Hepatocyte (in vitro differentiated cells): ENCODE measurements around the gene FLYWCH1. TPM values are rescaled to one million over a fixed set of nuclear protein-coding genes. Genes with fewer than 3 reads are reported as not detected.

Experiments used
- DNase-seq: peaks from one replicate; pipeline ENCODE4 v3.0.0-alpha.2; 2016; ENCODE audit warnings: low spot score
- H2AFZ ChIP-seq: fragments of 200-600 bp; sonication (generic); 2 replicates; pipeline ENCODE4 v1.6.0; 2016; ENCODE audit warnings: antibody characterized with exemption, mild to moderate bottlenecking
- H3K27ac ChIP-seq: fragments of 200-600 bp; sonication (generic); 2 replicates; pipeline ENCODE4 v1.5.1; 2016; ENCODE audit warnings: mild to moderate bottlenecking
- H3K27me3 ChIP-seq: fragments of 200-600 bp; sonication (generic); 2 replicates; pipeline ENCODE4 v1.6.1; 2016
- H3K36me3 ChIP-seq: fragments of 200-600 bp; sonication (generic); replicated peaks from 2 replicates; pipeline ENCODE4 v1.5.1; 2016; ENCODE audit warnings: low read depth; ENCODE audit not compliant: insufficient read depth
- H3K4me1 ChIP-seq: fragments of 200-600 bp; sonication (generic); 2 replicates; pipeline ENCODE4 v1.5.1; 2016; ENCODE audit warnings: mild to moderate bottlenecking, moderate library complexity; ENCODE audit not compliant: insufficient read depth
- H3K4me2 ChIP-seq: fragments of 200-600 bp; sonication (generic); 2 replicates; pipeline ENCODE4 v1.6.0; 2016
- H3K4me3 ChIP-seq: fragments of 200-600 bp; sonication (generic); 2 replicates; pipeline ENCODE4 v1.5.1; 2016; ENCODE audit warnings: mild to moderate bottlenecking
- H3K79me2 ChIP-seq: fragments of 200-600 bp; sonication (generic); 2 replicates; pipeline ENCODE4 v1.6.0; 2017; ENCODE audit warnings: mild to moderate bottlenecking
- H3K9me2 ChIP-seq: fragments of 200-600 bp; sonication (generic); replicated peaks from 2 replicates; pipeline ENCODE4 v1.6.0; 2017; ENCODE audit warnings: mild to moderate bottlenecking; ENCODE audit not compliant: insufficient read depth
- H3K9me3 ChIP-seq: fragments of 200-600 bp; sonication (generic); 2 replicates; pipeline ENCODE4 v1.5.1; 2016; ENCODE audit warnings: low read depth, mild to moderate bottlenecking
- H4K20me1 ChIP-seq: fragments of 200-600 bp; sonication (generic); 2 replicates; pipeline ENCODE4 v1.6.0; 2016; ENCODE audit warnings: mild to moderate bottlenecking; ENCODE audit not compliant: insufficient read depth, poor library complexity, severe bottlenecking
- EZH2 ChIP-seq: fragments of 200-600 bp; sonication (generic); IDR thresholded peaks from 2 replicates; pipeline ENCODE4 v1.6.1; 2016; ENCODE audit warnings: antibody characterized with exemption, mild to moderate bottlenecking, borderline replicate concordance
- EZH2phosphoT487 ChIP-seq: fragments of 200-600 bp; sonication (generic); IDR thresholded peaks from one replicate; pipeline ENCODE4 v1.6.1; 2018; ENCODE audit warnings: antibody characterized with exemption, mild to moderate bottlenecking, low read depth, moderate library complexity; ENCODE audit not compliant: unreplicated experiment, severe bottlenecking
- WGBS: methylation state at CpG from one replicate; pipeline ENCODE4 v1.1.6; 2016; ENCODE audit warnings: low lambda C conversion rate; ENCODE audit errors: missing lambda C conversion rate; 5-methylcytosine and 5-hydroxymethylcytosine counted together
- polyA plus RNA-seq: library from polyadenylated mRNA; unstranded; fragments of >200 nt; fragmentation: Nextera tagmentation; extraction: Ambion mirVana; gene quantifications from 2 replicates; pipeline ENCODE4 v1.2.1, GENCODE V29; 2016
- total RNA-seq: library from RNA; depleted of rRNA; stranded (reverse); fragments of >200 nt; gene quantifications from 2 replicates; pipeline ENCODE4 v1.2.3, GENCODE V29; 2014
- TF ChIP-seq, protein P1 (sequence below): fragments of 200-600 bp; sonication (generic); IDR thresholded peaks from 2 replicates; pipeline ENCODE4 v1.5.1; 2016; ENCODE audit warnings: antibody characterized with exemption, mild to moderate bottlenecking; ENCODE audit not compliant: poor library complexity

Gene FLYWCH1
- total and polyA plus RNA-seq, 2 experiments from 2014 or later = 11.7 to 16.9 TPM

DNA sequence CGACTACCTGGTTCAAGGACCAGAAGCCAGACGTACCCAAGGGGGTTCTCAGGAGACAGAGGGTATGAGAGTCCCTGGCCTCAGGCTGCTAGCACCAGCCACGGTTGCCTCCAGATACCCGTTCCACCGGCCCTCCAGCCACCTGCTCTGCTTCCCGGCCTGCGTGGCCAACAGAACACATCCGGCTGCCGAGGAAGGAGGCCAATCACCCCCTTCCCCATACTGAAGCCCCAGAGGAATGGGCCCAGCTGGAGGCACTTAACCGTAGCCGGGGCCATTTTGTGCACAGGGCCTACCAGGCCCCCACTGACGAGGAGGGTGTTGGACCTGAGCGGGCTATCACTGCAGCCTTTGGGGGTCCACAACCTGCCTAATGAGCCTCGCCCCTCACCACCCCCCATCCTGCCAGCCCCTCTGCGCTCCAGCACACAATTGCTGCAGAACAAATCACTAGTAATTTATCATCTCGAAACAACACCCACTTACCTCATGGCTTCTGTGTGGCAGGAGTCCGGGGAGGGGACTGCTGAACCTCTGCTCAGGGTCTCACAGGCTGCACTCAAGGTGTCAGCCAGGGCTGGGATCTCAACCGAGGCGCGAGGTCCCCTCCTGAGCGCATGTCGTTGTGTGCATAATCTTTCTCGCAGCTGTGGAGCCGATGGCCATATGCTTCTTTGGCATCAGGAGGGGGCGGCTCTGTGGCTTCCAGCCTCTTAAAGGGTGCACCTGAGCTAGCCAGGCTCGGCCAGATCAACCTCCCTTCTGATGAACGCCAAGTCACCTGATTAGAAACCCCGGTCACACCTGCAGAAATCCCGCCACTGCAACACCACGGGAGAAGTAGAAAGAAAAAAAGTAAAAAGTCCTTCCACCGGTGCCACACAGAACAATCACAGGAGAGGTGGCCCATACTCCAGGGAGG lies 42.2 kb downstream of the FLYWCH1 start:
- Histone ChIP-seq H3K36me3 (no peaks in the 10 kb centered on the region), H3K27me3 (no peaks in the 10 kb centered on the region), H3K9me3 (no peaks in the 10 kb centered on the region), H3K4me3 (no peak overlapping the region), H3K27ac (no peak overlapping the region), H3K9me2 (no peaks in the 10 kb centered on the region), H3K79me2 (no peaks in the 10 kb centered on the region), H3K4me2 (no peak overlapping the region), H2AFZ (no peak overlapping the region), H4K20me1 (no peaks in the 10 kb centered on the region), H3K4me1 (no peaks in the 10 kb centered on the region)
- no peak for TF ChIP-seq EZH2
- TF ChIP-seq EZH2phosphoT487 = no peak
- TF ChIP-seq, protein P1, sequence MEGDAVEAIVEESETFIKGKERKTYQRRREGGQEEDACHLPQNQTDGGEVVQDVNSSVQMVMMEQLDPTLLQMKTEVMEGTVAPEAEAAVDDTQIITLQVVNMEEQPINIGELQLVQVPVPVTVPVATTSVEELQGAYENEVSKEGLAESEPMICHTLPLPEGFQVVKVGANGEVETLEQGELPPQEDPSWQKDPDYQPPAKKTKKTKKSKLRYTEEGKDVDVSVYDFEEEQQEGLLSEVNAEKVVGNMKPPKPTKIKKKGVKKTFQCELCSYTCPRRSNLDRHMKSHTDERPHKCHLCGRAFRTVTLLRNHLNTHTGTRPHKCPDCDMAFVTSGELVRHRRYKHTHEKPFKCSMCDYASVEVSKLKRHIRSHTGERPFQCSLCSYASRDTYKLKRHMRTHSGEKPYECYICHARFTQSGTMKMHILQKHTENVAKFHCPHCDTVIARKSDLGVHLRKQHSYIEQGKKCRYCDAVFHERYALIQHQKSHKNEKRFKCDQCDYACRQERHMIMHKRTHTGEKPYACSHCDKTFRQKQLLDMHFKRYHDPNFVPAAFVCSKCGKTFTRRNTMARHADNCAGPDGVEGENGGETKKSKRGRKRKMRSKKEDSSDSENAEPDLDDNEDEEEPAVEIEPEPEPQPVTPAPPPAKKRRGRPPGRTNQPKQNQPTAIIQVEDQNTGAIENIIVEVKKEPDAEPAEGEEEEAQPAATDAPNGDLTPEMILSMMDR = no peak
- 76% methylated on average over 31 of the region's 31 CpGs for WGBS
- no peak for DNase-seq

DNA sequence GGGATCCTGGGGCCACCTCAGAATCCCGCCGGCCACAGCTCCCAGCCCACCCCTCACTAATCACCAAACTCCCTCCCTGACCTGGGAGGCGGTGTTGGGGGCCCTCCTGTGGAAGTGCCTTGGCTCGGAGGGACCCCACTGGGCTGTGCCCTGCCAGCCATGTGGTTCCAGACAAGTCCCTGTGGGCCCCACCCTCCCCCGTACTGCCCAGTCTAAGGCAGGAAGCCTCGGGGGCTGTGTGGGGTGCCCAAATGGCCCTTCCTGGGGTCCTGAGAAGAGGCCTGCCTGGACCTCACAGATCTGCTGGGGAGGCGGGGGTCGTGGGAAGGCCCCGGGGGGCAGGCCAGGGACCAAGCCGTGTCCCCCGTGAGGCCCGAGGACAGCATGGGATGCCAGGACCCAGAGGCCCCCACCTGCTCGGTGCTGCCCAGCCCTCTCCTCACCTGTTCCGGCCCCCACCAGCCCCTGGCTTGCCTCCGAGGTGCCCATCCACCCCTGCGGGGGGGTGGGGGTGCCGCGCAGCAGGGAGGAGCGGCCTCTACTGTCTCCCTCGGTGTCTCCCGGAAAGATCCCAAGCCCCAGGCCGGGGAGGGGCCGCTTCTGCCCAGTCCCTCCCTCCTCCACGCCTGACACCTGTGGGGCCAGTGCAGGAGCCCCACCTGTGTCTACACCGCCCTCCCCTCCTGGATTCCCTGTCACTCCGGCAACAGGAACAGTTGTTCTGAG lies 43.1 kb downstream of the FLYWCH1 start:
- TF ChIP-seq EZH2 (no peak), EZH2phosphoT487 (no peak)
- TF ChIP-seq, protein P1 = no peak
- no peaks in the 10 kb centered on the region for H3K9me3 ChIP-seq
- no peak overlapping the region for H3K4me3 ChIP-seq
- no peaks in the 10 kb centered on the region for H3K79me2 ChIP-seq
- H3K36me3 ChIP-seq = no peaks in the 10 kb centered on the region
- H3K27me3 ChIP-seq = no peaks in the 10 kb centered on the region
- H4K20me1 ChIP-seq = no peaks in the 10 kb centered on the region
- 78% methylated on average over 15 of the region's 26 CpGs for WGBS
- H3K4me1 ChIP-seq = no peaks in the 10 kb centered on the region
- no peaks in the 10 kb centered on the region for H3K9me2 ChIP-seq
- H3K27ac ChIP-seq = no peak overlapping the region
- DNase-seq = no peak
- H2AFZ ChIP-seq = no peak overlapping the region
- H3K4me2 ChIP-seq = no peak overlapping the region

DNA sequence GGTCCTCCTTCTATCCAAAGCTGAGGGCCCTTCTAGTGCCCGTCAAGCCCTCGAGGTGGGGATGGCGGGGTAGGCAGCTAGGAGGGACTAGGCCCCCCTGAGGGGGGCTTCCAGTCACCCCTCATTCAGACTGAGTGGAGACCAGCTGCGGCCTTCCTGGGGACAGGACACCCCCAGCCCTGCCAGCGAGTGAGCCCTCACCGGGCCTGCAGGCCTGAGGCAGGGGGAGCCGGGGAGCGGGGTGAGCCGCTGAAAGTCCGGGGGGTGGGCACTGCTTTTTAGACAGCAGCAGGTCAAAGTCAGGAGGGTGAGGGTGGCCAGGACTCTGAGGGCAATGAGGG lies 43.7 kb downstream of the FLYWCH1 start:
- Histone ChIP-seq H3K4me3 (no peak overlapping the region), H3K79me2 (no peaks in the 10 kb centered on the region), H3K9me3 (no peaks in the 10 kb centered on the region), H4K20me1 (no peaks in the 10 kb centered on the region), H3K36me3 (no peaks in the 10 kb centered on the region), H3K9me2 (no peaks in the 10 kb centered on the region), H3K27me3 (no peaks in the 10 kb centered on the region), H2AFZ (no peak overlapping the region), H3K27ac (no peak overlapping the region), H3K4me2 (no peak overlapping the region), H3K4me1 (no peaks in the 10 kb centered on the region)
- TF ChIP-seq EZH2phosphoT487 = no peak
- no peak for TF ChIP-seq EZH2
- TF ChIP-seq, protein P1 = no peak
- DNase-seq = no peak
- 90% methylated on average over 10 of the region's 10 CpGs for WGBS
